AG20443 (cell line): Measurements from ENCODE around the gene PTPN12.

Experiments
- DNase-seq: peaks from one replicate; pipeline ENCODE4 v3.0.0; 2012; ENCODE audit warnings: low spot score, mixed read lengths

The PTPN12 gene

DNA sequence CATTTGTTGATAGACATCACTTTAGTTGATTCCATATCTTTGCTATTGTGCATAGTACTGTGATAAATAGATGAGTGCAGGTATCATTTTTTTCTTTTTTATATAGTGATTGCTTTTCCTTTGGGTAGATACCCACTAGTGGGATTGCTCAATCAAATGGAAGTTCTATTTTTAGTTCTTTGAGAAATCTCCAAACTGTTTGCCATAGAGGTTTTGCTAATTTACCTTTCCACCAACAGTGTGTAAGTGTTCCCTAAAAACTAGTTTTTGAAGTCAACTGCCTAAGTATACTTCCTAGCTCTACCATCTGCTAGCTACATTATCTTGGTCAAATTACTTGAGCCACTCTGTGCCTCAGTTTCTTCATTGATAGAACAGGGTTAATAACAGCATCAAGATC lies 127.6 kb downstream of the PTPN12 start:
- no peak for DNase-seq

DNA sequence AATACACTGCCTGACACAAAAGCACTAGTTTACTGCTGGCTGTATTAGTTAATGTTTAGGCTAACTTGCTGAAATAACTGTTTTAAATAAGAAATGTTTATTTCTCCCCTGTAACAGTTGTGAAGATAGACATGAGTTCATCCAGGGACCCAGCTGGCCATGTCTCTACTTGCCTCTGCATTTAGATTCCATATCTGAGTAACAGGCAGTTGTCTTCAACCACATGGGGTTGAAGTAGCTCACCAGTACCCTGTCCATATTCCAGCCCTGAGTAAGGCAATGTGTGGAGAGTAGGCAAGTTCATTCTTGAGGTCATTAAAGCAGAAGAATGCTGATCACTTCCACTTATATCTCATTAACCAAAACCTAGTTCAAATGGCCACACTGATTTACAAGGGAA lies 128.1 kb downstream of the PTPN12 start:
- DNase-seq, result no peak

DNA sequence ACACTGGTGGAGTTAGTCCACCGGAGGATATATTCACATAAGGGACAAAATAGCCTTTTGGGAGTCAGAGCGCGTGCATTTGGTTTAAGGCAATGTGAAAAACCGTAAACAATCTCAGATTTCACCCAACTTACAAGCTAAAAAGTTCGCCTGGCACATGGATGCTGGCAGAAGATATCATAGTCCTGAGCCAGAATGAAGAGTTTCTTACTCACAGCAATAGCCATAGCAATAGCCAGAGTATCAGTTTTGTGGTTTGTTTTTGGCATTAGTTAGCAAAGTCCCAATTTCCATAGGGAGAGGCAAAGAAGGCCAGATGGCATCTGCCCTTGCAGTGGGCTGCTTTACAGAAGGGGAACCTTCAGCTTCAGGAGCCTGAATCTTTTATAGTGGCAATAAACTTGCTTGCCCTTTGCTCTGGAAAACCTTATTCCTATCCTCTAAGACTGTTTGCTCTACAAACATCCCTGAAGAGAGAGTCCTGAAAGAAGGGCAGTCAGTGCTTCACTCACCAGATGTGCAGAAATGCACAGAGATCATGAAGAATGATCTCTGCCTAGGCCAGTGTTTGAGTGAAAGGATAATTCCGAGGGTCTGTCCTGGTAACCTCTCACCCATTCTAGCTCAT lies 130.5 kb downstream of the PTPN12 start:
- DNase-seq, result no peak

DNA sequence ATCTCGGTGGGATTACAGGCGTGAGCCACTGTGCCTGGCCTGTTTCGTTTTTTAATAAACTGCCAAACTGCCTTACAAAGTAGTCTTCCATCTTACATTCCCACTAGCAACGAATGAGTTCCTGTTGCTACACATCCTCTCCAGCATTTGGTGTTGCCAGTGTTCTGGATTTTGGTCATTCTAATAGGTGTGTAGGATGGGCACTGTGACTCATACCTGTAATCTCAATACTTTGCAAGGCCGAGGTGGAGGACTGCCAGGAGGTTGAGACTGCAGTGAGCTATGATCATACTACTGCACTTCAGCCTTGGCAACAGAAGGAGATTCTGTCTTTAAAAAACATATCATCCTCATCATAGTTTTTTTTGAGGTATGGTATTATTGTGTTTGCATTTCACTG lies 137.8 kb downstream of the PTPN12 start:
- DNase-seq, result no peak

DNA sequence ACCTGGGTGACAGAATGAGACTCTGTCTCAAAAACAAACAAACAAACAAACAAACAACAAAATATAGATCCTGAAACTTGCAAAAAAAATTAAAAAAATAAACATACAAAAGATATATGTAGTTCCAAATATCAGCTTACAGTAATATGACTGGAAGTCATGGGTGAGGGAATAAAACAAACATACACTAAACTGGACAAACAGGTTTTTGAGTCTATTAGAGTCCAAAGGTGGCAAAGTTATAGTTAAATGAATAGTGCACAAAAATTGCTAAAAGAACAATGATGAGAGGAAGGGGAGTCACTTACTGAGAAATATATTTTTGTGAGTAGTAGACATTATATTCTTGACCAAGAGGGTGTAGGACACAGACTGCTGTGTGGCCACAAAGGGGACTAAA lies 142.5 kb downstream of the PTPN12 start:
- no peak for DNase-seq

DNA sequence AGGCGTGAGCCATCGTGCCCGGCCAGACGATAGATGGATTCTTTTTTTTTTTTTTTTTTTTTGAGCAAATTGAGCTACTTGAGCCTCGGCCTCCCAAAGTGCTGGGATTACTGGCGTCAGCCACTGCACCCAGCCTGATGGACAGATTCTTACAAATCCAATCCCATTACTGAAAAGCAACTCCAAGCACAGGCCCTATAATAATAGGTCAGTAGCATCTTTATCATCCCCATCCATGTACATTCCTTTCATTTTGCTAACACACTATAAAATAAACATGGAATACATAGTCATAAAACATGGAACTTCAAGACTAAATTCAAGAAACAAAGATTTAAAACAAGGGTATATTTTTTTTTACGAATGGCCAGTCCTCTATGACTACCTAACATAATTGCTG lies 143.2 kb downstream of the PTPN12 start:
- no peak for DNase-seq

DNA sequence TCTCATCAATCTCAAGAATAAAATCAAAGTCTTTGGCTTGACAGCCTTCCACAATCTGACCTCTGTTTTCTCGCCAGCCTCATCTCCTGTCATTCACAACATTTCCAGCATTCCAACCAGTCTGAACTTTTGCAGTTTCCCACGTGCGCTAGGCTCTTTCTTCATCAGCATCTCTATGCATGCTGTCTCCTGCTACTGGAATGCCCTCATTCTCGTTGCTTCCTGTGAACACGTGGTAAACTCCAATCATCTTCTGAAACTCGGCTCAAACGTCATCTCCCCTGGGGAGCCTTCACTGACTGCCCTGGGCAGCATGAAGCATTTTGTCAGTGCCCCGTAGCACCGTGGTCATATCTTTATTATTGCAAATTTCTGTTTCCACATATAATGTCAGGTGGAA lies 146.9 kb downstream of the PTPN12 start:
- DNase-seq, result peak; percentile 74

DNA sequence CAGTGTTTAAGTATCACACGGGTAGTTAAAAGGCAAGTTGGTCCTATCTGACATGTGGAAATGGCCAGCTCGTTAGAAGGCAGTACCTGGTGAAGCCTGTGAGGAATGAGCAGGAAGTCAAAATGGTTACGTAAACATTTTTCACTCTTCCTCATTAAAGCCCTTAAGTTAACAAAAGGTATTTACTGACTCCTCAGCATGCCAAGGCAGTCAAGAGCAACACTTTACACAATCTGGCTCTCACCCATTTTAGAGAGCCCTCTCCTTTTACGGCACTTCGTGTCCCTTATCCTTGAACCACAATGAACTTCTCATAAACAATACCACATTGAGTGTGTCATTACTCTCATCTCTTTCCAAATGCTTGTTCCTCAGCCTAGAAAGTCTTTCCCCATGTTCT lies 148.1 kb downstream of the PTPN12 start:
- DNase-seq, result no peak

DNA sequence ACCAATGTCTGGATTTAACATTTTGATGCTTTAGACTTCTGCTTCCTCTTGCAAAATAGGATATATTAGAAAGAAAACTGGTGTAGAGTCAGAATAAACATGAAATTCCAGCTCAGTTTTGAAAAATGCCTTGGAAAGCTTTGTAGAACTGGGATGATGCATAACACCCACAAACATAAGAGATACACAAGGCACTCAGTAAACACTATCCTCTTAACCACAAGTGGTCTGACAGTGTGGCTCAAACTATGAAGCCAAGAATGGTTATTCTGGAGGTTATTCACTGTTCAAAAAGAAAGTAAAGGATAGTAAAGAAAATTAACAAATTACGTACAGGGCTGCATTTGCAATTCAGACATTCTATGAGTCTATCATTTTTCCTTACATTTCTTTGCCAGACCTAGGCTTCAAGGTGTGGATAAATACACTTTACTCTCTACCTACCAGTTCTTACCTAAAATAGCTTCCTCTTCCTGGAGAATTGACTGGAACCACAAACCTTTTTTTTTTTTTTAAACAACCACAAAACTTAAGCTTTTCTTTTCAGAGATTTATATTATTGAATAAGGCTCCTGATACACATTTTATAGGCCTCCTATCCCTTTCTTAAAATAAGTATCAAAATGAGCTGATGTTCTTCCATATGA lies 150.1 kb downstream of the PTPN12 start:
- peak; percentile 42 for DNase-seq

DNA sequence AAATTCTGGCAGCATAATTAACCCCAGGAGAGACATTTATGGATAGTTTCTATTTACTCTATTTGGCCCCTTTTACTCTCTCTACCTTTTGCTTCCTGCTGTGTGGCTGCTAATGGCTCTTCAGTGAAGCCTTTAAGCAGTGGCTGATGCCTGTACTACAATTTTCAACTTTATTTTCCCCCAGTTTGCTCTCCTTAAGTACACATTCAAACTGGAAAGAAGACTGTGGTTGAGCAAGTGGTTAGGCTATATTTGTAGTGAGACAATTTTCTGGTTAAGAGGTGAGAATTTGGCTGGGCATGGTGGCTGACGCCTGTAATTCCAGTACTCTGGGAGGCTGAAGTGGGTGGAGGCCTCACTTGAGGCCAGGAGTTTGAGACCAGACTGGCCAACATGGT lies 150.7 kb downstream of the PTPN12 start:
- no peak for DNase-seq
